HG03135 (cell line): ENCODE measurements around the gene FRMD1.

Source experiments
- ATAC-seq: cut with Tn5 transposase; IDR thresholded peaks from one replicate; pipeline ENCODE4 v1.9.1; 2021; ENCODE audit warnings: mild to moderate bottlenecking, moderate library complexity; ENCODE audit not compliant: unreplicated experiment

The FRMD1 gene

GRCh38 chr6:168045706-168046620 is 33.0 kb downstream of the FRMD1 start:
- no peak for ATAC-seq

GRCh38 chr6:168045141-168045691 is 33.8 kb downstream of the FRMD1 start:
- ATAC-seq = no peak

GRCh38 chr6:168044521-168045130 is 34.4 kb downstream of the FRMD1 start:
- ATAC-seq = no peak

- no peak for ATAC-seq
Observed at GRCh38 chr6:168043848-168044415, 35.1 kb downstream of the FRMD1 start.

- ATAC-seq = no peak
Observed at GRCh38 chr6:168043193-168043847, 35.7 kb downstream of the FRMD1 start.

GRCh38 chr6:168042426-168043192 is 36.4 kb downstream of the FRMD1 start:
- ATAC-seq = no peak

GRCh38 chr6:168041928-168042327 is 37.1 kb downstream of the FRMD1 start:
- no peak for ATAC-seq

GRCh38 chr6:168040856-168041496 is 38.0 kb downstream of the FRMD1 start:
- no peak for ATAC-seq

- ATAC-seq = no peak
Observed at GRCh38 chr6:168039849-168040248, 39.2 kb downstream of the FRMD1 start.

GRCh38 chr6:168039301-168039700 is 39.7 kb downstream of the FRMD1 start:
- no peak for ATAC-seq

- ATAC-seq = no peak
Observed at GRCh38 chr6:168038576-168039140, 40.4 kb downstream of the FRMD1 start.

- no peak for ATAC-seq
Observed at GRCh38 chr6:168037856-168038255, 41.2 kb downstream of the FRMD1 start.

- ATAC-seq = no peak
Observed at GRCh38 chr6:168037242-168037641, 41.8 kb downstream of the FRMD1 start.

- ATAC-seq = no peak
Observed at GRCh38 chr6:168035661-168036545, 43.1 kb downstream of the FRMD1 start.

- ATAC-seq = no peak
Observed at GRCh38 chr6:168035098-168035660, 43.8 kb downstream of the FRMD1 start.

- no peak for ATAC-seq
Observed at GRCh38 chr6:168034537-168034936, 44.5 kb downstream of the FRMD1 start.

- no peak for ATAC-seq
Observed at GRCh38 chr6:168033791-168034190, 45.2 kb downstream of the FRMD1 start.
